NCI-H748 (cell line): ENCODE data around the gene BANF2.
"Not testable (repeated sequence)": the region's sequence is repeated elsewhere in the genome, so short reads cannot be mapped to it uniquely, and the experiment has no call there.

ENCODE experiments used
- DNase-seq: peaks from one replicate; lab custom pipeline; 2025; ENCODE audit not compliant: unreplicated experiment; lab: John Stamatoyannopoulos, UW

BANF2 gene

DNA sequence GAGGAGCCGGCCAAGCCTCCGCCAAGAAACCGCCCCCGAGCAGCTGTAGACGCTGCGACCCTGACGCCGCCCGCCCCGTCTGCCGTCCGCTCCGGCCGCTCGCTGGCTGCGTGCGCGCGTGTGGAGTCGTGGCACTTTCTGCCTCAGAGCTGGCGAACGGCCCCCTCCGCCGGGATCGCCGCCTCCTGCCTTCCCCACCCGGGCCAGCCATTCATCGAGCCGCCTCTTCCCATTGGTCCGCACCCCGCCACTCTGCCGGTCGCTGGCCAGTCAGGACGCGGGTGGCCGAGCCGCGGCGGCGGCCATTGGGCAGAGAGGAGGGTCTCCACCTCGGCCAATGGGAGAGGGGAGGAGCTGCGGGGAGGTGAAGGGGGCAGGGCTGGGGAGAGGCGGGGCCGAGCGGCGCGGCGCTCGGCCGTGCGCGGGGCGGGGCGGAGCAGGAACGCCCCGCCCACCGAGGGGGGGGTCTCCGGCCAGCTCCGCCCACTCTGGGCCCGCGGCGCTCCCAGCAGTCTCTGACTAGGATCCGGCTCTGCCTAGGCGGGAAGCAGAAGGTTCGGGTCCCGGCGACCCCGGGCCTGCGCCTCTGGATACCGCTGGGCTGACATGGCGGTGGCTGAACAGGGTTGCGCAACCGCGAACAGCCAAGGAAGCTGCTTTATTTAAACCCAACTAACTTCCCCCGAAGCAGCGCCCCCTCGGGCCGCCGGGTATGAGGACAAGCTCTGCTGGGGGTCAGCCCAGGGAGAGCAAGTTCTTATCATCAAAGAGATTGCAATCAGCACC lies 17.5 kb upstream of the BANF2 start, which contains the start of gene RRBP1:
TSS of gene RRBP1 (minus strand) at position 140 of the 786 bp plus-strand sequence. CDS start 21,735 bp downstream, outside the sequence.
- peak; percentile 100 for DNase-seq

DNA sequence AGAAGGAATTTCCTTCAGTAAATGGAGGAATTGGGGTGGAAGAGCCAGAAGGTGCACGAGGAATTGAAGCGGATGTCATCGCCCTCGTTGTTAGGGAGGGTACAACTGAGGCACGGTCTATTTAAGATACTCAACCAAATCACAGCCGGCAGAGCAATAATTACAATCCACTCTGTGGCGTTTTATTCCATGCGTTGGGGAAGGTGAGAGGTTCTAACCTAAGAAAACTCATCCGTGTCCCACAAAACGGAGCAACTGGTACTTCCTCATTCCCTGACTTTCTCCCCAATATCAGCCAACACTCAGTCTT lies 16.9 kb upstream of the BANF2 start:
- DNase-seq, result no peak

DNA sequence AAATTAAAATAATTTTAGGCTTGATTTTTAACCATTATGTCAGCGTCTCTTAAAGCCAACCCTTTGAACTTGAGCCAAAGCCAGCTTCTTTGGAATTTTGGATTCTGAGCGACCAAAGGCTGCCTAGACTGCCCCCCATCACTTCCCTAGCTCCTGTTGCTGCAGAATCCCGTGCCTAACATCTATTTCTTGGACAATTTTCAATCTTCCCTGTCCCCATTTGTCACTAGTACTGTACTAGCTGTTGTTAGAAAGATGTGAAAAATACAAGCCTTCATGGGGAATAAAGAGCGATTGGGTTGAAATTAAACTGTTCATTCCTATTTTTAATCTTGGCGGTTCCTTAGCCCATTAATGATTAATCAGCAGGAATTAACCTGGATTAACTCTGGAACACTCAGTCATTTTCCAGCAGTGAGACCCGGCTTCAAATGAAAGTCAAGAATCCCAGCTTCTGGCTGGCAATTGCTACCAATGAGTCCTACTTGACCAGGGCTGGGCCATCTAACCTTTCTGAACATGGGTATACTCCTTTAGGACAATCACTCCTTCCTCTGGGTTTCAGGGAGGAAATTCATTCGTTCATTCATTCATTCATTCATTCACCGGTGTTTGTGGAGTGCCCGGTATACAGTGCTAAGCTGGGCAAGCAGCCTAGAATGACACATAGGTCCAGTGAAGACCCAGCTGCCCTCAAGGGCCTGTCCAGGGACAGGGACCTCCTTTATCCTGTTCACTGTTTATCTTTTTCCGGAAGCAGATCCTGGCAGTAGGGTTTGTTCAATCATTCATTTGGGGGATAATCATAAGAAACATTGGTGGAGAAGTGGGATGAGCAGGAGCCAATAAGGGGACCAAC lies 16.3 kb upstream of the BANF2 start:
- DNase-seq, result no peak

- DNase-seq, result no peak
These were observed 15.5 kb upstream of the BANF2 start for GRCh38 chr20:17684077-17684888.

GRCh38 chr20:17685168-17685567 lies 14.6 kb upstream of the BANF2 start:
- DNase-seq, result no peak

DNA sequence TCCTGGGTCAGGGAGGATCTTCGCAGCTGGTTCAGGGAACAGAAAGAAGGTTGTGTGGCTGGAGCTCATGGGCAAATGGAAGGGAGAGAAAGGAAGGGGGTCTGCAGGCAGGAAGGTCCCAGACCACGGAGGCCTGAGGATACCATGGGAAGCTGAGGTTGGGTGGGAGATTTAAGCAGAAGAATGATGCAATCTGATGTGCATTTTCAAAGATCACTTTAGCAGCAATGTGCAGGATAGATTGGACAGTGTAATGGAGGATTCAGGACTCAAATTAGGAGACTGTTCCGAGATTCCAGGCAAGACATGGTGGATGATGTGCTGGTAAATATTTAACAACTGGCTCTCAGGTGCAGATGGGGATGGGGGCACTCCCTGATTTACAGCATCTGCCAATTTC lies 12.0 kb upstream of the BANF2 start:
- no peak for DNase-seq

GRCh38 chr20:17688965-17689364 lies 10.8 kb upstream of the BANF2 start:
- DNase-seq, result peak; percentile 48

DNA sequence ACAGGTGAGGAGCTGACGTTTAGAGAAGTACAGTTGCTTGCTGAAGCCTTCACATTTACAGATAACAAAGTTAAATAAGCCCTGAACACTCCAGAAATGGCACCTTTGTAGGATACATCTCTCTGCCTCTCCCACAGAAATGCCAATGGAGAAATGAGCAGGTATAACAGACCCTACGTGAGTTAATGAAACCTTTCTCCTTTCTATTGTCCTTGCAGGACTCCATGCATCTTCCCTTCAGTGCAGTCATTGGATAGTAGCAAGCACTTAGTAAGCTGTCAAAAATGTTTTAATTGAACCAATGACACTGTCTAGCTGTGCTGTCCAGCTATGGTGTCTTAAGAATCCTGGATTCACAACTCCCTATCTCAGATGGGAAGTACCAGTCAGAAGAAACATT lies 9.6 kb upstream of the BANF2 start:
- no peak for DNase-seq

DNA sequence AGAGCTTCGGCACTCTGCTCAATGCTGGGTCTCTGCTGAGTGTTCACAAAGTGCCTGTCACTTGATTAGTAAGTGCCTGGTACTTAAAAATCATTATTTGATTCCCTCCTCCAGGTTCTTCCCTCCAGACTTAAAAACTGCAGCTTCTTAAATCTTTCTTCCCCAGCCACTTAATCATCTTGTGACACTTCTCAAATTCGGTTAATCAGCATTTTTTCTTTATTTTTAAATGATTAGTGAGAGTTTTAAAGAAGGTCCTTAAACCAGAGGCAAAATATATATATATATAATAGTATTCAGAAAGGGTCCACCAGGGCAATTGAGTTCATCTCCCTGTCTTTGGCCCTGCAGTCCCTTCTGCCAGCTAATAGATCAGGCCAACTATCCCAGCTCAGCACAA lies 8.0 kb upstream of the BANF2 start:
- no peak for DNase-seq

- DNase-seq, result no peak
These were observed 6.2 kb upstream of the BANF2 start for GRCh38 chr20:17693444-17694001.

DNA sequence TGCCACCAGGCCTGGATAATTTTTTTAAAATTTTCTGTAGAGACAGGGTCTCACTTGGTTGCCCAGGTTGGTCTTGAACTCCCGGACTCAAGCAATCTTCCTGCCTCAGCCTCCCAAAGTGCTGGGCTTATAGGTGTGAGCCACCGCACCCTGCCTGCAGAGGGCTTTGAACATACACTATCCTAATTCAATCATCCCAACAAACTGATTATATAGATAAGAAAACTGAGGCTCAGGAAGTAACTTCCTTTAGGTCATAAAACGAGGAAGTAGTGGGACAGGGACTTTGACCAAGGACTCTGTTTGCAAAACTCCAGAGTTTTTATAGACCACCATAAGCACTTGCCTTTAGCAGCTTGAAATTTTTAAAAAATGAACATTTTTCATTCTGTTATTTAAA lies 5.0 kb upstream of the BANF2 start:
- no peak for DNase-seq

DNA sequence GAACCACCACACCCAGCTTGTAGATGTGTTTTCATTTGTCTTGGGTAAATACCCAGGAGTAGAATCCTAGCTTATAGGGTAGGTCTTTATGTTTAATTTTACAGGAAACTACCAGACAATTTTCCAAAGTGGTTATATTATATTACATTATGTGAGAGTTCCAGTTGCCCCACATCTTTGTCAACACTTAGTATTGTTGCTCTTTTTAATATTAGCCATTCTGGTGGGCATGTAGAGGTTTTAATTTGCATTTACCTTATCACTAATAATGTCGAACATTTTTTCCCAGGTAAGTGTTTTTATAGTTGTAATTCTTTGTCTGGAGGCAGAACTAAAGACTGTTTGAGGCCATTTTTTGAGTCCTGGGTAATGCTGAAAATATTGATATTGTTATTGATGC lies 3.5 kb upstream of the BANF2 start:
- DNase-seq, result no peak

GRCh38 chr20:17697171-17697570 lies 2.6 kb upstream of the BANF2 start:
- DNase-seq, result no peak

GRCh38 chr20:17698384-17698783 lies 1.4 kb upstream of the BANF2 start:
- peak; percentile 38 for DNase-seq

- no peak for DNase-seq
These were observed 871 bp downstream of the BANF2 start for GRCh38 chr20:17700637-17701036.

DNA sequence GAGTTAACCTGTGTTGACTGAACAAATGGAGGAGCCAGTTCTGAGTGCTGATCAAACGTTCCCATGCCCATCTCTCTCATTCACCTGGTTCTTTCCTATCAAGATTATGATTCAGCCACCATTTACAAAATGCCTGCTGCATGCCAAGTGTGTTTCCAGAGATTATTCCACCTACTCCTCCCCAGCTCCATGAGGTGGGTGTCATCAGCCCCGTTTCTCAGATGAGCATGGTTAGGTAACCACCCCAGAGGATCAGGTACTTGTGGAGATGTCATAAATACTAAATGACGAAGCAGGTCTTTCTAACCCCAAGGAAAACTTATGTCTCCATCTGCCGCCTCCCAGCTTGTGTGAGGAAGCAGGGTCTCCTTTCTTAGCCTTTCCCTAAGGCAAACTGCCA lies 2.1 kb downstream of the BANF2 start:
- DNase-seq, result no peak

DNA sequence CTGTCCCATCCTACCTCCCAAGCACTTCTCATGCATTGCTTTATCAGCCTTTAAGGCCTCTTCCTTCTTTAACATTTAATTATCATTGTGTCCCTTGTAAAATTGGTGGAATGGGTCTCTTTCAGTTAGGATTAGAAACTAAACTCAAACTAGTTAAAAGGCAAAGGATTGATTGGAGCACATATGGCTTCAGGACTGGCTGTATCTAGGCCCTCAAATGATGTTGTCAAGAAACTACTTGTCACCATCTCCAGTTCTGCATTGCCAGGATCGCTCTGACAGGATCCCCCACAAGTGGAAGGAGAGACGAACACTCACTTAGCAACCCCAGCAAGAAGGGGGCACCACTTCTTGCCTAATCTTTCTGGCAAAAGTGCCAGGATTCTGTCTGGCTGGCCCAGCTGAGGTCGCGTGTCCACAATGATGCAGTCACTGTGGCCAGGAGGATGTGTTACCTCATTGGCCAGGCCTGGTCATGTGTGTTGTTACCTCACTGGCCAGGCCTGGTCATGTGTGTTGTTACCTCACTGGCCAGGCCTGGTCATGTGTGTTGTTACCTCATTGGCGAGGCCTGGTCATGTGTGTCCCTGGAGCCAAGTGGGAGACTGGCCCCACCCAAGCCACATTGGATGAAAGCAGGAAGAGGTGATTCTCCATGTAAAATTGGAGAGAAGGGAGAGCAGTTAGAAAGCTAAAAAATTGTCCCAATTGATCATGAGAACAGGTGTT lies 5.0 kb downstream of the BANF2 start:
- no peak for DNase-seq

GRCh38 chr20:17705916-17706315 lies 6.2 kb downstream of the BANF2 start:
- DNase-seq, result no peak

- no peak for DNase-seq
These were observed 6.9 kb downstream of the BANF2 start for GRCh38 chr20:17706632-17707031.

GRCh38 chr20:17707951-17708350 lies 8.2 kb downstream of the BANF2 start:
- DNase-seq, result not testable (repeated sequence)
